ENCODE results near the gene LGALS9.

The LGALS9 gene

DNA sequence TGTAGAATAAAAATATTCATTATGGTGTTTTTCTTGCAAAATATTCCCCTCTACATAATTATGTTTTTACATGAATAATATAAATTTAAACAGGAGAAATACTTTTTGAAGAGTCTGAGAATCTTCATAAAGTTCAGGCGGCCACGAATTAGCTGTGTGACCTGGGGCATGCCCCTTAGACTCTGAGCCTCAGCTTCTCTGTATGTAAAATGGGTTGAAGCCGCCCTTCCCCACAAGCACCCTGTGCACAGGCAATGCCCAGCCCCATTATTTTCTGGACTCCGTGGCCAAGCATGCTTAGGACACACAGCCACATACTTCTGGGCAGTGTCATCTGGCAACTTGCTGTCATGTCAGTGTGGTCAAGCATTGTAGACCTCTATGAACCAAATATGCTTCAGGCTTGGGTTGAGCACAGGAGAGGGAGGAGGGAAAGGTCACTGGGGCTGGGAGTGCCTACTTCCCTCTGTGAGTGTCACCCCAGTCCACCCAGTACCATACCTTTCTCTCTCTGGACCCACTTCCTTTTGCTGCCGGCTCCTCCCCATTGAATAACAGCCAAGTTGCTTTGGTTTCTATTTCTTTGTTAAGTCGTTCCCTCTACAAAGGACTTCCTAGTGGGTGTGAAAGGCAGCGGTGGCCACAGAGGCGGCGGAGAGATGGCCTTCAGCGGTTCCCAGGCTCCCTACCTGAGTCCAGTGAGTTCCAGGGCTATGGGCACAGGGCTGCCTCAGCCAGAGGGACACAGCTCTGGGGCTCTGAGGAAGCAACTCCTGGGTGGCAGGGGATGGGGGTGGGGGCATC, at the start of gene LGALS9:
TSS of gene LGALS9 (plus strand) at position 582 of the 804 bp plus-strand sequence. CDS start at position 660, 78 bp downstream.
- no peak for DNase-seq

DNA sequence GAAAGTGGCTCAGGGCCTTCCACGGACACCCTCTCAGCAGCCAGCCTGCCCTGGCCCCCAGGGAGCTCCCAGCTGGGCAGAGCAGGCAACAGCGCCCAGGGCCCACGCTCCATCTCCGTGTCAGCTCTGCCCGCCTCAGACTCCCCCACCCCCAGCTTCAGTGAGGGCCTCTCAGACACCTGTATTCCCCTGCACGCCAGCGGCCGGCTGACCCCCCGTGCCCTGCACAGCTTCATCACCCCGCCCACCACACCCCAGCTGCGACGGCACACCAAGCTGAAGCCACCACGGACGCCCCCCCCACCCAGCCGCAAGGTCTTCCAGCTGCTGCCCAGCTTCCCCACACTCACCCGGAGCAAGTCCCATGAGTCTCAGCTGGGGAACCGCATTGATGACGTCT, 48.3 kb upstream of the LGALS9 start:
- DNase-seq: no peak

DNA sequence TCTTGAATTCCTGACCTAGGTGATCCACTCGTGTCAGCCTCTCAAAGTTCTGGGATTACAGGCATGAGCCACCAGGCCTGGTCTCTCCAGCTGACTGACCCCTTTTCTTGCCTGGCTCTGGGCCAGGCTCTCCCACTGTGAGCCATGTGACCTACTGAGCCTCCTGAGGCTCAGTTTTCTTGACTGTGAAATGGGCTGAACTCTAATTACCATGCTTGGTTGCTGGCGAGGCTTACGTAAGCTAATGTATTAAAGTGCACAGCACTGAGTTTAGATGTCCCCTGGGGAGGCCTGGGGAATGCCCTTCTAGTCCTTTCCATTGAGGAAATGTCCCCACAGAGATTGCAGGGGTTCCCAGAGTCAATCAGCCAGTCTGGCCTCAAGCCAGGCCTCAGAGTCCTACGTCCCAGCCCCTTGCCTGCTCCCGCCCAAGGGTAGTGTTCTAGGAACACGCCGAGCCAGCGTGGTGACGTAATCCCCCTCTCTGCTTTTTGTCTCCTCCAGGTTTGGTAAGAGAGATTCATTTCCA, 45.8 kb upstream of the LGALS9 start:
- DNase-seq: no peak

DNA sequence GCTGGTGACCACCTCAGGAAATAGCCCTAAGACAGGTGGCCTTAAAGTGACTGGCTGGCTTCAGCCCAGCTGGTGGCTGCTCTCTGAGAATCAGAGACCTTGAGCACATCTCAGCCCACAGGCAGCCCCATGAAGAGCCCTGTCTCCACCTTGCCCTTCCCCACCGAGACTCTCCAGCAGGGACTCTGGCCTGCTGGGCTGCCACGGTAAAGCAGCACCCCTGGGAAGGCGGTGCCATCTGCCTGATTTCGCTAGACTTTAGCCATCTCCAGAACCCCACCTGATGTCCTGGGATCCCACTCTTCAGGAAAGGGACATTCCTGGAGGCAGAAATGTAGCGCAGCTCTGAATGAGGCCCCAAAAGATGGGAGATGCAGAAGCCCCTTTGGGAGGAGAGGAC, 45.2 kb upstream of the LGALS9 start:
- DNase-seq: no peak

GRCh38 chr17:27586203-27586721, 44.7 kb upstream of the LGALS9 start:
- no peak for DNase-seq

- no peak for DNase-seq
These were observed 42.6 kb upstream of the LGALS9 start for GRCh38 chr17:27588354-27588753.

DNA sequence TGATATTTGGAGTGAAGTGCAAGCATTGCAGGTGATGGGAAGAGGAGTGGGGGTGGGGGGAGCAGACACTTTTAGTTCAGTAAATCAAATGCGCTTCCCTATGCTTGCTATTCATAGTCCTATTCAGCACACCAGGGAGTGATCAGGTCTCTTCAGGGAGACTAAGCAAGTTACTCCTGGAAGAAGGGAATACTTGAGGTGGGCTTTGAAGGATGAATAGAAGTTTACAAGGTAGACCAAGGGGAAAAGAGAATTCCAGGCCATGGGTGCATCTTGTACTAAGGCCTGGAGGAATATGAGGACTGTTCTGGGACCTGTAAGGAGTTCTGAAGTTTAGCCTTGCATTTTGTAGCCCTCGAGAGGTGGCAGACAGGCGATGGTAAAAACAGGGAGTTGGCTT, 40.1 kb upstream of the LGALS9 start:
- DNase-seq: no peak

DNA sequence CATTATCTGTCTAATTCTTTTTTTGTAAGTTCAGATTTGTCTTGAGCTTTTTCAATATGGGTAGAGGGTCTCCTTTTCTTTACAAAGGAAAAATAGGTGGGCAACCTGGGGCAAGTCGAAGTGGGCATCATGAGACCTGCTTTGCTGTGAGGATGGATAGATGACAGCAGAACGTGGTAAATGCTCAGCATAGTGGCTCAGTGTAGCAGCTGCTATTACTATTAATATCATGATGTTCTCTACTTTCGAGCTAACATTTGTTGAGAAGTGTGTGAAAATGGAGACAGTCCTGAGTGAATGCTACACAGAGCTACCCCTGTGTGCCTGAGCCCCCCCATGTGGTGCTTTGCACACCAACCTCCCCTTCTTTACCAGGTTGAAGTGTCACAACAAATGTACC, 39.0 kb upstream of the LGALS9 start:
- no peak for DNase-seq

DNA sequence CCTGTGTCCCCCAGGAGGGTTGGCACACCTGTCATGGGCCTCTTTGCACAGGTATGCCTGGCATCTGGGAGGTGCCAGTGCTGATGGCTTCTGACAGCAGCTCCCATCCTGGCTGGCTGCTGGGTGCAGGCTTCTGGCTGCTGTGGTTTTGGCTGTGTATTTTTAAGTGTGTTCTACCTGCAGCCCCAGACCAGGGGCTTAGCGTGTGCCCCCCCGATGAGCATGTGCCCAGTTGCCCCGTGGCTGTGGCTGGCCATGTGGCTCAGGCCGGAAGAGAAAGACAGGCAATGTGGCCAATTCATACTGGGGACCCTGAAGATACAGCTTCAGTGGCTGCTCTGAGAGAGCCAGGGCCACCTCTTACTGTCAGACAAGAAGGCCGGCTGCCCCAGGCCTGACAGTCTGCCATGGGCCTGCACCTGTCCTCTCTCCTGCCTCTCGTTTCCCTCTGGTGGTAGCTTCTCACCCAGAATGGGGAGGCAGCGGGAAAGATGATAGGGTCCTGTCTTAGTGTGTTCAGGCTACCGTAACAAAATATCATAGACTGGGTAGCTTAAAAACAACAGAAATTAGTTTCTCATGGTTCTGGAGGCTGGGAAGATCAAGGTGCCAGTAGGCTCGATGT, 37.6 kb upstream of the LGALS9 start:
- no peak for DNase-seq

DNA sequence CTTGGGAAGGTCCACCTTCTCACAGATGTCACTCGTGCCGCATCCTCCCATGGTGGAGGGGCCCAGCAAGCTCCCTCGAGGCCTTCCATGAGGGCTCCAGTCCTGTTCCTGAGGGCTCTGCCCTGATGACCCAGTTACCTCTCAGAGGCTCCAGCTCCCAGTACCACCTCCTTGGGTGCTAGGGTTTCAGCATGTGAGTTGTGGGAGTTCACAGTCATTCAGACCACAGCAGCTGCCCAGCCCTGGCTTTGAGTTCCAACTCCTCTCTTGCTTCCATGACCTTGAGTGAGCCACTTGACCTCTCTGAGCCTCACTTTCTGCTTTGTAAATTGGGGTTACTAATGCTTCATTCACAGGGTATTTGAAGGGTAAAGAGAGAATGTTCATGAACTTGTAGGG, 37.1 kb upstream of the LGALS9 start:
- DNase-seq: no peak

GRCh38 chr17:27595208-27595607, 35.8 kb upstream of the LGALS9 start:
- no peak for DNase-seq

- DNase-seq: peak; percentile 20
These were observed 34.9 kb upstream of the LGALS9 start for GRCh38 chr17:27596096-27596495.

DNA sequence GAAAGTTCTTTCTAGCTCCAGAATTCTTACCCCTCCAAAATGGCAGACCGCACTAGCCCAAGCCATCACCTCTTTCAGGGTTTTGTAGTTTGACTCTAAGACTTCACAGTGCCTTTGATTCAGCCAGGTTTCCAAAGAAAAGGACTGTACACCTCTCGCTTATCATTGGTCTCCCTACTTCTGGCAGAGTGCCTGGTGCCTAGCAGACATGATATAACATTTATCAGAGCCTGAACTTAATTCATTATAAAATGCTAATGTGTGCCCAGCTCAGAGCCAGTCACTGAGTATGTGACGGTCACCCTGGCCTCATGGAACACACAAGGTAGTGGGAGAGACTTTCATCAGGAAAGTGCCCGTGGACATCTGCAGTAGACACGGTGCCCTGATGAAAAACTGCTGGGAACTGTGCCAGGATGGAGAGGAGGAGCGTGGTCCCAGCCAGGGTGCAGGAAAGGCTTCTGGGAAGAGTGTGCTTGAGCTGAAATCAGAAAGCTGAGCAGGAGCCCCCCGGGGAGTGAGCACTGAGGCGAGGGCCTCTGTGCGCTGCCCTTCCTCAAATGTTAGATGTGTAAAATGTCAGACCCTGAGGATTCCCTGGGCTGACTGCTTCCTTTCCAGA, 34.3 kb upstream of the LGALS9 start:
- DNase-seq: peak; percentile 43

- no peak for DNase-seq
These were observed 33.8 kb upstream of the LGALS9 start for GRCh38 chr17:27597188-27597580.

- DNase-seq: no peak
These were observed 33.1 kb upstream of the LGALS9 start for GRCh38 chr17:27597783-27598320.

- no peak for DNase-seq
These were observed 32.5 kb upstream of the LGALS9 start for GRCh38 chr17:27598337-27599050.

GRCh38 chr17:27600471-27600870, 30.5 kb upstream of the LGALS9 start:
- DNase-seq: no peak

DNA sequence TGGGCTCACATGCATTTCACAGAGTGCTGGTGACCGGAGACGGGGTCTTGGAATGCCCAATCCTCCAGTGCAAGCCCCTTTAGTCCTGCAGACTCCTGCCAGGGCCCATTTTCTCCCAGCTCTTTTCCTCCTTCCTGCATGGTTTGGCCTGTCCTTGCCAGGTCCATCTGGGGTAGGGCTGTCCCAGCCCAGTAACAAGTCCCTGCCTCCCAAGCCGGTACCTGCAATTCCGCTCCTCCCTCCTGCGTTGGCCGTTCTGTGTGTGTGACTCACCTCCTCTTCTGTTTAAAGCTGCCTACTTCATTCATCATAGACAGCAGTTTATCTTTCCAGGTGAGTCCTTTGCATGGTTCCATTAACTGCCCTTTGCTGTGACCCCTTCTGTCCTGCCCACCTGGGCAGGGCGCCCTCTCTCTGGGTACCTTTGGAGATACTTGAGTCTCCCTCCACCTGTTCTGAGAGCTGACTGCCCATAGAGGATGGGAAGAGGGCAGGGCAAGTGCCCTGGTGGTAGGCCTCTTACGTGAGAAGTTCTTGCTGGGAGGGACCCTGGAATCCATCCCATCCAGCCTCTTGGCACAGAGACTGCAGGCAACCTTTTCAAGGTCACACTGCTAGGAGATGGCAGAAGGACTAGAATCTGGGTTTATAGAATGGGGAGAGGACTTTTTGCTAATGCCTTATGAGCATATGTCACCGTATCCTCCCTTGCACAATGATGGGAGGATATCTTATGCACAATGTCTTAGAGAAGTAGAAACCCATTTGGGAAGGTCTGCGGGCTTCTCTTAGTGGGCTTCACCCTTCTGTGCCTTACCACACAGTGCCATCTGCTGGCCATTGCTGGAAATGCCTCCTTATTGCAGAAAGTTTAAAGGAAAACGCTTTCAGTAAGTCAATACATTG, 29.7 kb upstream of the LGALS9 start:
- DNase-seq: peak; percentile 58

DNA sequence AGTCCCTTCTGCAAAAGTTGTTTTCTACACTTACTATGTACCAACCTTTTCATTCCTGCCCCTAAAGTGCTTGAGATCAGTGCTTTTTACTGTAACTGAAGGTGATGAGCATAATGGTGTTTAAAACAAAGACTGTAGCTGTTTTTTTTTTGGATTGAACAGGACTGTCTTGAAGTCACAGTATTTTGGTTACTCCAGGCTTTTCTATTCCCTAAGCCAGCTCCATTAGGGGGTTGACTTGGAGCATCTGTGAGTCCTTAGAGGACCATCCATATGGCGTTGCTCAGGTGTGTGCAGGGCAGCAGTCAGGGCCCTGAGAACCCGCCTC, 29.0 kb upstream of the LGALS9 start:
- DNase-seq: no peak

- DNase-seq: no peak
These were observed 28.1 kb upstream of the LGALS9 start for GRCh38 chr17:27602721-27603420.

DNA sequence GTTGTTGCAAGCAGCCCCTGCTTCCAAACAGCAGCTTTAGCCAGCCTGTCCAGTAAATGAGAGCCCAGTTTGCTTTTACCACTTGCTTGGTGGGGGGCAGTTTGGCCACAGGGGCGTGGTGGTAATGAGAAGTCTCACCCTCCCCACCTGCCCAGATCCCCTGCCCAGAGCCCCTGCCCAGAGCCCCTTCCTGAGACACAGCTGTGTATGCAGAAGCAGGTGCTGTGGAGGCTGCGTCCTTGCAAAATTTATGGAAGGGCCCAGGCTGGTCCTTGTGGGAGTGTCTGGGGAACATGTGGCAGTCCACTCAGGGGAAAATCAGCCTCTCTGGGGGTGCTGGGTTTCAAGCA, 27.6 kb upstream of the LGALS9 start:
- DNase-seq: no peak

Data from DMS79 treated with DMSO at 0.1 percent for 48 hours (cell line).